Fibroblast of villous mesenchyme (primary cell): ENCODE results near the gene FLT3LG. TPM values are rescaled to one million over a fixed set of nuclear protein-coding genes. Genes with fewer than 3 reads are reported as not detected.

Source experiments
- DNase-seq: peaks from one replicate; pipeline ENCODE4 v3.0.0-alpha.2; 2010; ENCODE audit warnings: low read depth
- H3K4me3 ChIP-seq: 2 replicates; pipeline ENCODE4 v1.5.1; 2011; ENCODE audit warnings: low read depth, mild to moderate bottlenecking, low read length
- CTCF ChIP-seq: IDR thresholded peaks from 2 replicates; pipeline ENCODE4 v1.5.1; 2012; ENCODE audit warnings: low read depth, mild to moderate bottlenecking, low read length; ENCODE audit not compliant: insufficient read depth
- total RNA-seq: library from RNA; depleted of rRNA; stranded (reverse); fragments of >200 nt; gene quantifications from 2 replicates; pipeline ENCODE4 v1.2.3, GENCODE V29; 2012

FLT3LG gene
- total RNA-seq, 1 donor = 2.6 TPM

- no peak for DNase-seq
- no peak overlapping the region for H3K4me3 ChIP-seq
- no peak for TF ChIP-seq CTCF
Observed at GRCh38 chr19:49481020-49481683, 7.1 kb downstream of the FLT3LG start.

- no peak for DNase-seq
- no peak overlapping the region for H3K4me3 ChIP-seq
- TF ChIP-seq CTCF = no peak
Observed at GRCh38 chr19:49486232-49486631, 12.2 kb downstream of the FLT3LG start.

- DNase-seq = no peak
- TF ChIP-seq CTCF = no peak
- no peak overlapping the region for H3K4me3 ChIP-seq
Observed at GRCh38 chr19:49486710-49487276, 12.8 kb downstream of the FLT3LG start.

- TF ChIP-seq CTCF = no peak
- peak; percentile 100 for DNase-seq
- peak within 1 kb of the TSS; percentile 83 for H3K4me3 ChIP-seq
Observed at GRCh38 chr19:49487277-49488045, 13.4 kb downstream of the FLT3LG start, which contains the start of gene RPL13A. TSS of gene RPL13A (plus strand) at chr19:49487608. CDS start at chr19:49487630, 22 bp downstream.

- TF ChIP-seq CTCF = no peak
- peak overlapping the region; percentile 83 for H3K4me3 ChIP-seq
- DNase-seq = no peak
Observed at GRCh38 chr19:49488046-49488862, 14.2 kb downstream of the FLT3LG start.

GRCh38 chr19:49488863-49489537, 15.0 kb downstream of the FLT3LG start:
- DNase-seq = no peak
- TF ChIP-seq CTCF = no peak

More at GRCh38 chr19:49488863-49489537, 15.0 kb downstream of the FLT3LG start:
- peak overlapping the region; percentile 83 for H3K4me3 ChIP-seq
